NOMO-1 treated with DMSO at 0.1 percent for 48 hours (cell line): ENCODE results near the gene PNMA8B.
"Not testable (repeated sequence)": the region's sequence is repeated elsewhere in the genome, so short reads cannot be mapped to it uniquely, and the experiment has no call there.

ENCODE experiments used
- DNase-seq: peaks from one replicate; lab custom pipeline; 2025; ENCODE audit not compliant: unreplicated experiment; lab: John Stamatoyannopoulos, UW

The PNMA8B gene, protein sequence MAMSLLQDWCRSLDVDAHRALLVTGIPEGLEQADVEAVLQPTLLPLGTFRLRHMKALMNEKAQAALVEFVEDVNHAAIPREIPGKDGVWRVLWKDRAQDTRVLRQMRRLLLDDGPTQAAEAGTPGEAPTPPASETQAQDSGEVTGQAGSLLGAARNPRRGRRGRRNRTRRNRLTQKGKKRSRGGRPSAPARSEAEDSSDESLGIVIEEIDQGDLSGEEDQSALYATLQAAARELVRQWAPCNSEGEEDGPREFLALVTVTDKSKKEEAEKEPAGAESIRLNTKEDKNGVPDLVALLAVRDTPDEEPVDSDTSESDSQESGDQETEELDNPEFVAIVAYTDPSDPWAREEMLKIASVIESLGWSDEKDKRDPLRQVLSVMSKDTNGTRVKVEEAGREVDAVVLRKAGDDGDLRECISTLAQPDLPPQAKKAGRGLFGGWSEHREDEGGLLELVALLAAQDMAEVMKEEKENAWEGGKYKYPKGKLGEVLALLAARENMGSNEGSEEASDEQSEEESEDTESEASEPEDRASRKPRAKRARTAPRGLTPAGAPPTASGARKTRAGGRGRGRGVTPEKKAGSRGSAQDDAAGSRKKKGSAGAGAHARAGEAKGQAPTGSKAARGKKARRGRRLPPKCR

DNA sequence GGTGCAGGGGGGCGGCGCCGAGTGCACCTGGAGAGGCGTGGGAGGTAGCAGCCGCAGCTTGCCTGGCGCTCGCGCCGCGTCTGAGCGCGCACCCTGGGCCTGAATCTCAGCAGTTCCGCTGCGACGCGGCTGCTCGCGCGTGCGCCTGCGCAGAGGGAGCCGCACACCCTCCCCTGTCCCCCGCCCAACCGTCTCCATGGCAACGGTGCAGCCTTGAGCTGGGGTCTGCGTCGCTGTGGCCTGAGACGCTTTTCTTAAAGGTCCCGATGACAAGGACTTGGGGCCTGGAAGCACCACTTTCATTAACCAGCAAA is at the start of gene PNMA8B:
TSS of gene PNMA8B (minus strand) at position 82 of the 314 bp plus-strand sequence. CDS start 402 bp downstream, outside the sequence.
- no peak for DNase-seq

DNA sequence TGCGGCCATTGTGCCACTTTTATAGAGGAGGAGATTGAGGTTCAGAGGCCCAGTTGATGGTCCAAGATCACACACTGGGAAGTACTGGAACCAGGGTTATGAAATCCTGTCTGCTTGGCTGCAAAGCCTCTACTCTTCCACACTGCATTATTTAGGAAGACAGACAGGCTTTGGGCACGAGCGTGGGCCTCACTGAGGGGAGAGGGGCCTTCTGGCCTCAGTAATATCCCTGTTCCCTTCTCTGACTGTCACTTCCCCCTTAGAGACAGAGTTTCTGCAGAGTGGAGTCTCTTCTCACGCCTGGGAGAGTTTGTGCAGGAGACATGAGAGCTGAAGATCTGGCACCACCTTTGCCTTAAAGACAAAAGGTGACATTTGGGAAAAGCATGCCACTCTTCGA is 49.0 kb upstream of the PNMA8B start:
- DNase-seq, result no peak

DNA sequence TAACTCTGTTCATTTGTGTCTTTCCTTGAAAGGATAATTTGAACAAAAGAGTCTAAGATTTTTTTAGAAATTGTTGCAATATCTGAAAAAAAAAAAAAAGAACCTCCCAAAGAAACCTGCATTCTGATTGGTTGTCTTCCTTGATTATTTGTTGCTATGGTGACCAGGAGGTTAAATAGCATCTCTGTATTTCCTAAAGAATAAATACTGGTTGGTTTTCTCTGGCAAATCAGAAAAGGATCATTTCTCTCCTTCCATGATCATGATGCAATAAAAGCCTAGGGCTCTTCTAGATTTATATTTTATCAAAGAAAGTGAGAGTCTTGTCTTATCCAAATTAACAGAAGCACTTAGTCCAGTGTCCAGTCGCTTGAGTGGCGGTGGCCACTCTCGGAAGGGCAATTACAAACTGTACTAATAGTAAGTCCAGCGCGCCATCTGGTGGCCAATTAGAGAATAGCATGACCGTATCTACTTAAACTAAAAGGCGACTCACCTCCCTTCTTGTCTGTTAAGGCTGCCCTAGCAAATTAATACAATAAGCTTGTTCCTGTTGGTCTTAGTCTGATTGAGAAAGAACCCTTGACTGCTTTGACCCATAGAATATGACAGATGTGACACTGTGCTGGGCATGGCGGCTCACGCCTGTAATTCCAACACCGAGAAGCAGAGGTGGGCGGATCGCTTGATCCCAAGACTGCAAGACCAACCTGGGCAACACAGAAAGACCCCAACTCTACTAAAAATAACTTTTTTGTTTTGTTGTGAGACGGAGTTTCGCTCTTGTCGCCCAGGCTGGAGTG is 47.0 kb upstream of the PNMA8B start:
- DNase-seq, result peak; percentile 93

DNA sequence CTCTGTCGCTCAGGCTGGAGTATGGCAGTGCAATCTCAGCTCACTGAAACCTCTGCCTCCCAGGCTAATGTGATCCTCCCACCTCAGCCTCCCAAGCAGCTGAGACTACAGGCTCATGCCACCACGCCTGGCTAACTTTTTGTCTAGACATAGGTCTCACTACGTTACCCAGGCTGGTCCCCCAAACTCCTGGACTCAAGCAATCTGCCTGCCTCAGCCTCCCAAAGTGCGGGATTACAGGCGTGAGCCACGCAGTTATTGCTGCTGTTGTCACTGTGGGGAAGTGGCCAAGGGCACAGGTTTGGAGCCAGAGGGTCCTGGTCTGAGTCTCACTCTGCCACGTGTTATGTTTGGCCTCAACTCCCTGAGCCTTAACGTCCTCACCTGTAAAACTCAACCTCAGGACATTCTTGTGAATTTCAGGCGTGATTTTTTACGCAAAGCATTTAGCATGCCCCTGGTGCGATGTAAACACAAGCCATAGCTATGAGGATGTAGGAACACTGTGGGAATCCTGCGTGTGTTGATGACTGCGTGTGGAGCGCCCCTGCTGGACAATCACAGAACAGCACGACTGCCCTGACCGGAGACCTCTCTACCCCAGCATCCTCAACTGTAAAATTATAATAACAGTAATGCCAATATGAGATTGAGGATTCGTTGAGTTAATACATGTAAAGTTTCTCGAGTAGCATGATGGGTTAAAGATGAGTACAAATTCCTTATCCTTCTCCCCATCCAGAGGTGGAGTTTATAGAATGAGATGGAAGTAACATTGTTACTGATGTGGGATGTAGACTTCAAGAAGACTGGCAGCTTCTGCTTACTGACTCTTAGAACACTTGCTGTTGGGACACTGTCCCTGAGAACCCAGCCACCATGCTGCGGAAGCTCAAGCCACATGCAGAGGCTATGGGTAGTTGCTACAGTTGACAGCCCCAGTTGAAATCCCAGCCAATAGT is 41.8 kb upstream of the PNMA8B start:
- peak; percentile 17 for DNase-seq

DNA sequence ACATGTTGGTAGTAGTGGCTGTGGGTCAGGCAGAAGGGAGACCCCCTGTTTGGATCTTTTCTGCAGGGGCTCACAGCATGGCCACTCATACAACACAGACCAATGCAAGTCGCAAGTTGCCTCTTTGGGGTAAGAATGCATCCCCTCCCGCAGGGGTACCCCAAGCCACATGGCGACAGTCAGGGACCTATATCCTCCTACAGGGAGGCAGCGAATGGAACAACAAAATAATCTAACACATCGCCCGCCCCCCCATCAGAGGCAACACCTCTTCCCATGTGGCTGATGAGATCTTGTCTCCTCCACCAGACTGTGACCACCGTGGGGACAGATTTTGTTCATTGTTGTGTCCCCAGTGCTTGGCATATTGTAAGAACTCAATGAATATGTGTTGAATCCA is 40.7 kb upstream of the PNMA8B start:
- DNase-seq, result no peak

DNA sequence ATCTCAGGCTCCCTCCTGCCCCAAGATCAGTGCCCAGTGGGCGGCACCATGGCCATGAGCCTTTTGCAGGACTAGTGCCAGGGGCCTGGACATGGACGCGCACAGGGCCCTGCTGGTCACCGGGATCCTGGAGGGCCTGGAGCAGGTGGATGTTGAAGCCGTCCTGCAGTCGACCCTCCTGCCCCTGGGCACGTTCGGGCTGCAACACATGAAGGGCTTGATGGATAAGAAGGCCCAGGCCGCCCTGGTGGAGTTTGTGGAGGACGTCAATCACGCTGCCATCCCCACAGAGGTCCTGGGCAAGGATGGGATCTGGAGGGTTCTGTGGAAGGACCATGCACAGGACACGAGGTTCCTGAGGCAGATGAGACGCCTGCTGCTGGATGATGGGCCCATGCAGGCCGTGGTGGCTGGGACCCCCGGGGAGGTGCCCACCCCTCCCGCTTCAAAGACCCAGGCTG is 38.0 kb upstream of the PNMA8B start:
- no peak for DNase-seq

DNA sequence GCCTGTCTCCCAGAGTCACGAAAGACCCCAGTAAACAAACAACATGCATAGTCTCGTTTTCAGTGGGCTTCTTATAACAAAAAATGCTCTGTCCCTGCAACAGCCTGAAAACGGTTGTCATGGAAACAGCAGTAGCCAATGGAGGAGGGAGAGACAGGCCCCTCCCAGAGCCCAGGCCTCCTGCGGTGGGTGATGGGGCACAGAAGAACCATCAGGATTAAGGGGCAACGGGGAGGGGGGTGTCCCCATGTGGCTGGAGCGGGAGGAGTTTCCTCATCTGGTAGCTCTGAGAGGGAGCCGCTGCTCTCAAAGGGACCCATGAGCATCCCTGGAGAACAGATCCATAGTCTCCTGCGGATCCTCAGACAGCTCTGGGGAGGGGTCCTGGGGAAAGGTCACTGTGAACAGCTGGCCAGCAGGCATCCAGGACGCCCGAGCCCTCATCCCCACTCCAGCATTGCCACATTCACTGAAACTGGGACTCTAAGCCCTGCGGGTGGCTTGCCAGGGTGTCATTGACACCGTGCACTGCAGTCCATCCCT is 37.5 kb upstream of the PNMA8B start:
- DNase-seq, result no peak

DNA sequence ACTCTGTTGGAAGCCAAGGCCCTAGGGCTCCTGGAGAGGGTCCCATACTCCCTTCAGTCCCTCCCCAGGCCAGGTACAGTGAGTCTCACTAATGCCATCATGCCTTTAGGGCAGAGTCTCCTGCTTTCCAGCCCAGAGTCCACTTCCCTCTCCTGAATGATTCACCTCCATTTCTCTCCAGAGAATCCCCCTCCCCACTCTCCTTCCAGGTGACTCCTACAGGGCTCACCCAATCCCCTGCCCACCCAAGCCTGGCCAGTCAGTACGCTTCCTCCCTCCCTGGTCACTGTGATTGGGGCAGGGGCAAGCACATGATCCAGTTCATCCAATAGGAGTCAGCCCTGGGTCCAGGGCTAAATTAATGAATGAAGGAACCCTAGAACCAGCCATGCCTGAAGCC is 35.0 kb upstream of the PNMA8B start:
- no peak for DNase-seq

DNA sequence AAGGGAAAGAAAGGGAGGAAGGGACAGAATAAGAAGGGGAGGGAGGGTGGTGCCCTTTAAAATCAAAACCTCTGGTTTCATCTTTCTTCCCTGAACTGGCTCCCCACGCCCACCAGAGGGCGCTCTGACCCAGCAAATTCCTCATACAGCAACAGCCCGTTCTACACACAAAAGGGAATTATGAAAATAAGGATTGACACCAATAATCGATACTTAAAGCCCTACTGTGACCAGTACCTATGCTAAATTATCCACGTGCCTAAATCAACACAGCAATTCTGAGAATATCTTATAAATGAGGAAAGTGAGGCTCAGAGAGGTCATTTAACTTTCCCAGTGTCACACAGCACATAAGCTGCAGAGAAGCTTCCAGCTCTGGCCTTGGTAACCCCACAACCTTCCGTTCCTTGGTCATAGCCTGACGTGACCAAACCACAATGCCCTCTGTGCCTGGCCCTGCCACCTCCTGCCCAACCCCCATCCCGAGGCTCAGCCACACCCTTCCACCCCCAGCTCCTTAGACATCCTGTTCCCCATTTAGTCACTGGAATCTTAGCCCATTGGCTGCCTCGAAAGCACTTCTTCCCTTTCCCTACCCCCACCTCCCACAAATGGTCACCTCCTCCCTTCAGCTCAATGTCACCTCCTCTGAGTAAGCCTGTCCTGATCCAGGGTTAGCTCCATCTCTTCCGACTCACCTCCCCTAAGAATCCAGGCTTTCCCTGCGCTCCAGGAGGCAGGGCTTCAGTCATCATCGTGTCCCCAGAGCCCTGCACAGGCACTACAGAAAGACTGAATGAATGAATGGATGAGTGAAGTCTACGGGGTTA is 34.2 kb upstream of the PNMA8B start:
- peak; percentile 97 for DNase-seq

DNA sequence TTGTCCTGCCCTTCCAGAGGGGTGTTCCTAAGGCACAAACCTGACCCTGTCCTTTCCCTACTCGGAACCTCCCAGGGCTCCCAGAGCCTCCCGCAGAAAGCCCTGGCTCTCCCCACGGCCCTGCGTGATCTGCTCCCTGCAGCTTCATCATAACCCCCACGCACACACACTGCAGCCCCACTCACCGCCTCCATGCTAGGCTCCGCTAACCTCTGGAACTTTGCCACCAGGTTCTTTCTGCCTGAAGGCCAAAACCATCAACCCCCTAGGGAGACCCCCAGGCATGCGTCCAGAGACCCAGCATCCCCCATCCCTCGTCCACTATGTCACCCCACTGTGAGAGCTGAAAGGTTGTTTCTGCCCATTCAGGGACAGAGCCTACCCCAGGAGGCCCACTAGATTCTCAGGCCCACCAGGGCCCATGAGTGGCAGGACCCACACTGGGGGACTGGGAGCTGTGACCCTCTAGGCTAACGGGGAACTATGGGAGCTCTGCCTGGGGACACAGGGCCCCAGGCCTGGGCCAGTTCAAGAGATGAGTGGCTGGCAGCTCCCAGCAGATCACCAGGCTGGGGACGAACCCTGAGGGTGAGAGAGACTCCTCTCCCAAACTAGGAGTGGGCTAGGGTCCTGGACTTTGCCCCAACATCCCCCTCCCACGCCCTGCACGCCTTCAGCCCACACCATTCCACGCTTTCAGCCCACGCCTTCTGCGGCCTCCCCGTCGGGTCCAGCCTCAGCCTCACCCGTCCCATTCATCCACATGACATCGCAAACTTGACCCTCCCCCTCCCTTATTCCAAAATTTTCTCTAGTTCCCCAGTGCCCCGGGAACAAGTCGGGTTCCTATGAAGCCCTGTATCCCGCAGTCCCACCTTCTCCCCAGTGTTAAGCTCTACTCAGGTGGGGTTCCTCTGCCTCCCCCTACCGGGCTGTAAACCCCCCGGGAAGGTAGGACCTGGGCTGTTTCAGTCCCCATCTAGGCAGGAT is 33.2 kb upstream of the PNMA8B start:
- no peak for DNase-seq

DNA sequence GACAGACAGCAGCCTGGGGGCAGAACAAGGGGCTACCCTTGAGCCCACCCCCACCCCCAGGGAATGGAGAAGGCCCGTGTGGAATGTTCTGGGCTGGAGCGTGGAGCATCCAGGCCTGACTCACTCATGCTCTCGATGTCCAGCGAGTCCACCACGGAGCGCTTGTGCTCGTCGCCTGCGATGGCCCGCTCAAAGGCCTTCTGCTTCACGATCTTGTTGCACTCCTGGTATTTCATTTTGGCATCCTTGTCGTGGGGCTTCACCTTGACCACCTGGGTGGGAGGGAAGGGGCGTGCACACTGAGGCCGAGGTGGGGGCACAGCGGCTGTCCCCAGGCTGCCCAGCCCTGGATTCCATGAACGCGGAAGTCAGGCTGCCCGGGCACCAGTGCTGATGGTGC is 31.1 kb upstream of the PNMA8B start:
- DNase-seq, result not testable (repeated sequence)

DNA sequence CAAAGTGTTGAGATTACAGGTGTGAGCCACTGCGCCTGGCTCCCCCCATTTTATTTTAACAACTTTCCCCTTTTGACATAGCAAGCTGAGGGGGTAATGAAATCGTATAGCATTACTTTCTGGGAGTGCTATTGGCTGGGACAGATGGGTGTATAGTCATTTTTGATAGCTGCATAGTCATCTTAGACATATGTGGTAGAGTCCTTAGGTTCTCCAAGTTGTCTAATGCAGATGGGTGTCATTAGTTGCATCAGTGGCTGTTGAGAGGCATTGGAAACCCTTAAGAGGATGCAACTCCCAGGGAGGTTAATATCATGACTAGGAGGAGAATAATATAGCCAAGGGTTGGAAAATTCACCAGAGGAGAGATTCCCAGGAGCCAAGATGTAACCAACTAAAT is 28.6 kb upstream of the PNMA8B start:
- no peak for DNase-seq

DNA sequence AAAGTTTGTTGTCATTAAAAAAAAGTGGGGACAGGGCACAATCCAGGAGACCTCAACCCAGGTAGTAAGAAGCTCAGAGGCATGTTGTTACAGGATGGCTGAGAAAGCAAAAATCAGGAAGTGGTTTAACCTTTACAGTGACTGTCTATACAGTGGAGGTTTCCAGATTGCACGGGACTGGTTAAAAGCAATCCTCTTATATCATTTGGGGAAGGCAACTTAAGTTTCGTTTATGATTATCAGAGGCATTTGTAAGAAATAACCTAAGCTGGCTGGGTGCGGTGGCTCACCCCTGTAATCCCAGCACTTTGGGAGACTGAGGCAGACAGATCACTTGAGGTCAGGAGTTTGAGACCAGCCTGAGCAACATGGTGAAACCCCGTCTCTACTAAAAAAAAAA is 27.3 kb upstream of the PNMA8B start:
- peak; percentile 93 for DNase-seq

DNA sequence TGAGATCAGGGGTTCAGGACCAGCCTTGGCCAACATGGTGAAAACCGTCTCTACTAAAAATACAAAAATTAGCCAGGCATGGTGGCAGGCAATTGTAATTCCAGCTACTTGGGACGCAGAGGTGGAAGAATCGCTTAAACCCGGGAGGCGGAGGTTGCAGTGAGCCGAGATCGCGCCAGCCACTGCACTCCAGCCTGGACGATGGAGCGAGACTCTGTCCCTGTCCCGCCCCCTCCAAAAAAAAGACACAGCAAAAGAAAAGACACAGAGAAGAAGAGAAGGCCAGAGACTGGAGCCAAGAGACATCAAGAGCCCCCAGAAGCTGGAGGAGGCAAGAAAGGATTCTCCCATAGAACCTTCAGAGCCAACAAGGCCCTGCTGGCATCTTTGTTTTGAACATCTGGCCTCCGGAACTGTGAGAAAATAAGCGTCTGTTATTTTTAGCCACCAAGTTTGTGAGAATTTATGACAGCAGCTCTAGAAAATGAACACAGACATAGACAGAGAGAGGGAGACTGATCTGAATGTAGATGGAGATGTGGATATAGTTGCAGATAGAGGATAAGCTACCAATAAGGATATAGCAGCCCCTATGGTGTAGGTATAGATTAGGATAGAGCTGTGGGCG is 25.7 kb upstream of the PNMA8B start:
- DNase-seq, result no peak

DNA sequence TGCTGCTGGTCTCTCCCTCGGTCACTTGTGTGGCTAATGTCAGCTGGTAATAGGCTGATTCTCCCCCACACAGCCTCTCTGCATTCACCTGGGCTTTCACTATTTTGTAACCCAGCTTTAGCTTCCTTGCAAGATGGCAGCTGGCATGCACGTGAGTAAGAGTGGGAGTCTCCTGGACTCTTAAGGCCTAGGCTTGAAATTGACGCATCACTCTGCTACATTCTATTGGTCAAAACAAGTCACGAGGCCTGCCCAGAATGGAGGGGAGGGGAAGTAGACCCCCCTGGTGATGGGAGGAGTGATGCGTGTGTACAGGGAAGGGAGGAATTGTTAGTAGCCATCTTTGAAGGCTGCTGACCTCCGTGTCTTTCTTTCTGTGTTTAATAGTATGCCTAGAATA is 24.9 kb upstream of the PNMA8B start:
- no peak for DNase-seq

DNA sequence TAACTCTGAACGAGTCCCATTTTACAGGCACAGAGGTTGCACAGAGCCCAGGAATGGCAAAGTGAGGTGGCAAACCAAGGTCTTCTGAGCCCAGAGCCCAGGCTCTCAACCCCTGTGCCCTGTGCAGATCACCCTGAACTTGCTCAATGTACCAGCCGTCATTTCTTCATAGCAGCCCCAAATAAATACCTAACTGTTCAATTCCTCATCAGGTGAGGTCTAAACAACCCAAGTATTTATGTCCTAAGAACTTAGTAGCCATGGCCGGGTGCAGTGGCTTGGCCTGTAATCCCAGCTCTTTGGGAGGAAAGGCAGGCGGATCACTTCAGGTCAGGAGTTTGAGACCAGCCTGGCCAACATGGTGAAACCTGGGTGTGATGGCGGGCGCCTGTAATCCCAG is 21.8 kb upstream of the PNMA8B start:
- no peak for DNase-seq

DNA sequence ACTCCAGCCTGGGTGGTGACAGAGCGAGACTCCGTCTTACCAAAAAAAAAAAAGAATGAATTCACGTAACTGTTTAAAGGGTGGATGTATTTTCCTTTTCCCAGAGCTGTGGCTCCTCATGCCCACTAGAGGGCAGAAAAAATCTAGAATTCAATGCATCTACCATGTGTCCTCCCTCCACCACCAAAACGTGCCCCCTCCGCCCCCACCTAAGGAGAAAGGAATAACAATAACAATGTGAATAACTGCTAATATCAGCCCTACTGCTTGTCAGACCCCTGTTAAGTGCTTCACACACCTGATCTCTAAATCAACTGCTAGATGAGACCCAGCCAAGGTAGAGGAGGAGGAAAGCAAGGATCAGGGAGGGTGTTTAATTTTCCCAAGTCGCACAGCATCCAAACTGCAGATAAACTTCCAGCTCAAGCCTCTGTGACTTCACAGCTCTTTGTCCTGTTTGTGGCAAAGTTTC is 20.2 kb upstream of the PNMA8B start:
- peak; percentile 35 for DNase-seq

DNA sequence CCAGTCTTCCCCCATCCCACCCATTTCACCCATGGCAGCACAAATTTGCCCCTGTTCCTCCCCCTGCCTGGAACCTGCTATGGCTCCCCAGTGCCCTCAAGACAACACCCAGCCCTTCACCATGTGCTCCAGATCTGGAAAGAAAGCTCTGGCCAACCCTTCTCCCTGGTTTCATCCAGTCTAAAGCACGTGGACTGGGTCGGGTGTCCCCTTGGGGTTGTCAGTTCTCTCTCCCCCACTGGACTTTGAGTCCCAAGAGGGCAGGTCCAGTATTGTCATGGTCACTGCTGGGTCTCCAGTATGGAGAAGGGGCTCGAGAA is 19.6 kb upstream of the PNMA8B start:
- no peak for DNase-seq
